DND-41 (cell line): Measurements from ENCODE around the gene LDB2.

ENCODE experiments used
- ATAC-seq: fragments of 200-7000 bp; cut with Tn5 transposase; 3 replicates; pipeline ENCODE4 v1.9.1; 2021; ENCODE audit warnings: low read depth; ENCODE audit not compliant: insufficient read depth
- DNase-seq: peaks from one replicate; pipeline ENCODE4 v3.0.0-alpha.2; 2020
- H2AFZ ChIP-seq: 2 replicates; pipeline ENCODE4 v1.6.0; 2012; ENCODE audit warnings: low read depth, low read length
- H3K27ac ChIP-seq: 2 replicates; pipeline ENCODE4 v1.5.1; 2012; ENCODE audit warnings: low read length, inconsistent platforms
- H3K27me3 ChIP-seq: fragments of 200-600 bp; sonication (generic); 2 replicates; pipeline ENCODE4 v1.6.0; 2012; ENCODE audit warnings: low read length, mild to moderate bottlenecking, inconsistent platforms; ENCODE audit not compliant: insufficient read depth, poor library complexity
- H3K36me3 ChIP-seq: 2 replicates; pipeline ENCODE4 v1.5.1; 2012; ENCODE audit warnings: low read length, inconsistent platforms; ENCODE audit not compliant: insufficient read depth
- H3K4me1 ChIP-seq: 2 replicates; pipeline ENCODE4 v1.5.1; 2012; ENCODE audit warnings: mild to moderate bottlenecking, low read length; ENCODE audit not compliant: insufficient read depth
- H3K4me2 ChIP-seq: 2 replicates; pipeline ENCODE4 v1.6.0; 2012; ENCODE audit warnings: mild to moderate bottlenecking, moderate library complexity, low read length, inconsistent platforms; ENCODE audit not compliant: insufficient read depth
- H3K4me3 ChIP-seq, 2 experiments: fragments of 200-600 bp in 1 of 2; shearing (Covaris generic) in 1 of 2; 2 replicates each; pipeline ENCODE4 v1.5.1; 2012 to 2016; ENCODE audit warnings: inconsistent platforms in 2 of 2, low read length in 2 of 2, mild to moderate bottlenecking in 2 of 2, low read depth in 1 of 2, moderate library complexity in 1 of 2
- H3K79me2 ChIP-seq: 2 replicates; pipeline ENCODE4 v1.6.0; 2012; ENCODE audit warnings: low read length, inconsistent platforms; ENCODE audit not compliant: insufficient read depth
- H3K9ac ChIP-seq: 2 replicates; pipeline ENCODE4 v1.6.0; 2012; ENCODE audit warnings: low read depth, mild to moderate bottlenecking, inconsistent platforms, low read length, moderate library complexity
- H3K9me3 ChIP-seq: 2 replicates; pipeline ENCODE4 v1.5.1; 2012; ENCODE audit warnings: low read length, moderate library complexity, mild to moderate bottlenecking, inconsistent platforms; ENCODE audit not compliant: insufficient read depth, severe bottlenecking
- H4K20me1 ChIP-seq: 2 replicates; pipeline ENCODE4 v1.6.0; 2012; ENCODE audit warnings: low read length; ENCODE audit not compliant: insufficient read depth
- CTCF ChIP-seq: IDR thresholded peaks from 2 replicates; pipeline ENCODE4 v1.5.1; 2012; ENCODE audit warnings: borderline replicate concordance, low read length, moderate library complexity, mild to moderate bottlenecking; ENCODE audit not compliant: poor library complexity, severe bottlenecking; ENCODE audit errors: extremely low read depth
- EZH2 ChIP-seq: IDR thresholded peaks from 3 replicates; pipeline ENCODE4 v1.6.1; 2012; ENCODE audit warnings: borderline replicate concordance, low read depth, mild to moderate bottlenecking, moderate library complexity, low read length, inconsistent platforms; ENCODE audit not compliant: severe bottlenecking

The LDB2 gene

GRCh38 chr4:16516796-16517439 lies 381.5 kb downstream of the LDB2 start:
- H3K27ac ChIP-seq, result no peak overlapping the region
- TF ChIP-seq CTCF (peak; percentile 5), EZH2 (no peak)
- H3K9ac ChIP-seq, result no peak overlapping the region
- no peaks in the 10 kb centered on the region for H3K36me3 ChIP-seq
- H3K4me1 ChIP-seq, result no peaks in the 10 kb centered on the region
- H3K4me2 ChIP-seq, result no peak overlapping the region
- no peaks in the 10 kb centered on the region for H3K9me3 ChIP-seq
- no peaks in the 10 kb centered on the region for H4K20me1 ChIP-seq
- no peak for ATAC-seq
- H3K4me3 ChIP-seq, result no peak overlapping the region
- H3K27me3 ChIP-seq, result no peaks in the 10 kb centered on the region
- no peak overlapping the region for H2AFZ ChIP-seq
- DNase-seq, result no peak
- no peaks in the 10 kb centered on the region for H3K79me2 ChIP-seq

- no peak overlapping the region for H3K27ac ChIP-seq
- peaks cover 3% of the 10 kb centered on the region for H3K9me3 ChIP-seq
- no peak overlapping the region for H3K9ac ChIP-seq
- no peak overlapping the region for H3K4me3 ChIP-seq
- no peaks in the 10 kb centered on the region for H3K79me2 ChIP-seq
- H2AFZ ChIP-seq, result no peak overlapping the region
- H3K27me3 ChIP-seq, result no peaks in the 10 kb centered on the region
- no peaks in the 10 kb centered on the region for H3K4me1 ChIP-seq
- TF ChIP-seq CTCF (no peak), EZH2 (no peak)
- ATAC-seq (no peak), DNase-seq (no peak)
- H3K36me3 ChIP-seq, result no peaks in the 10 kb centered on the region
- H4K20me1 ChIP-seq, result no peaks in the 10 kb centered on the region
- no peak overlapping the region for H3K4me2 ChIP-seq
These were observed 384.6 kb downstream of the LDB2 start for GRCh38 chr4:16513876-16514275.

GRCh38 chr4:16508968-16509367 lies 389.5 kb downstream of the LDB2 start:
- H3K9ac ChIP-seq, result no peak overlapping the region
- no peak for TF ChIP-seq EZH2
- TF ChIP-seq CTCF, result peak; percentile 72
- no peaks in the 10 kb centered on the region for H3K4me1 ChIP-seq
- peaks cover 3% of the 10 kb centered on the region for H3K9me3 ChIP-seq
- H3K36me3 ChIP-seq, result no peaks in the 10 kb centered on the region
- H3K27ac ChIP-seq, result no peak overlapping the region
- H3K79me2 ChIP-seq, result no peaks in the 10 kb centered on the region
- H3K4me3 ChIP-seq, result no peak overlapping the region
- H3K4me2 ChIP-seq, result no peak overlapping the region
- no peaks in the 10 kb centered on the region for H4K20me1 ChIP-seq
- no peaks in the 10 kb centered on the region for H3K27me3 ChIP-seq
- ATAC-seq (no peak), DNase-seq (peak; percentile 8)
- no peak overlapping the region for H2AFZ ChIP-seq
